K562 (cell line): ENCODE data around the gene IGFBPL1. TPM values are rescaled to one million over a fixed set of nuclear protein-coding genes. Genes with fewer than 3 reads are reported as not detected.

Experiments
- C11orf30 ChIP-seq: fragments of 450-650 bp; IDR thresholded peaks from 2 replicates; pipeline ENCODE4 v1.6.1; 2016; ENCODE audit warnings: low read depth, mild to moderate bottlenecking
- CC2D1A ChIP-seq: fragments of 450-650 bp; IDR thresholded peaks from 2 replicates; pipeline ENCODE4 v1.6.1; 2017; ENCODE audit warnings: mild to moderate bottlenecking
- MAFF ChIP-seq: IDR thresholded peaks from 2 replicates; pipeline ENCODE4 v1.6.1; 2012; ENCODE audit warnings: low read length, improper control_type of control experiment
- PTBP1 ChIP-seq: fragments of 200-400 bp; formaldehyde crosslinking; IDR thresholded peaks from 2 replicates; pipeline ENCODE4 v1.6.1; 2017; ENCODE audit warnings: low read depth, low read length
- SRF ChIP-seq, 2 experiments: fragments of 250-450, 450-650 bp in 1 of 2; sonication (Bioruptor Pico) in 1 of 2; sonication (generic) in 1 of 2; formaldehyde crosslinking; IDR thresholded peaks; 2 replicates each; pipeline versions ENCODE4 v1.5.0 to v1.5.1; 2020 to 2022; ENCODE audit warnings: mild to moderate bottlenecking in 1 of 2, missing genetic modification reagents in 1 of 2
- TRIM28 ChIP-seq: fragments of 450-650 bp; IDR thresholded peaks from 2 replicates; pipeline ENCODE4 v1.6.1; 2017
- ZBTB1 ChIP-seq: sonication (generic); formaldehyde crosslinking; IDR thresholded peaks from 2 replicates; pipeline ENCODE4 v1.8.1; 2023; ENCODE audit warnings: missing genetic modification reagents, low read depth, mild to moderate bottlenecking, borderline replicate concordance
- ZC3H8 ChIP-seq: fragments of 450-650 bp; IDR thresholded peaks from 2 replicates; pipeline ENCODE4 v1.6.1; 2017
- ZNF316 ChIP-seq: fragments of 450-650 bp; IDR thresholded peaks from 2 replicates; pipeline ENCODE4 v1.6.1; 2016
- ZNF79 ChIP-seq: fragments of 250-450 bp; sonication (Bioruptor Pico); IDR thresholded peaks from 2 replicates; pipeline ENCODE4 v1.4.0; 2020; ENCODE audit warnings: low read depth, mild to moderate bottlenecking, moderate library complexity
- polyA plus RNA-seq, 8 experiments: library from polyadenylated mRNA; depleted of rRNA in 4 of 8; stranded (reverse) in 5 of 8; unstranded in 3 of 8; fragments of >200 nt; fragmentation: Nextera tagmentation in 2 of 8; fragmentation: Illumina TruSeq in 1 of 8; extraction: Ambion mirVana in 2 of 8; extraction: Trizol in 1 of 8; gene quantifications; 2 replicates each; pipeline versions ENCODE4 v1.2.1 to v1.2.3, GENCODE V29; 2011 to 2014; ENCODE audit warnings: inconsistent platforms in 1 of 8, missing spikeins in 1 of 8
- total RNA-seq, 7 experiments: library from RNA; depleted of rRNA in 6 of 7; stranded (reverse); fragments of >200 nt in 6 of 7; fragmentation: Illumina TruSeq in 2 of 7; extraction: Trizol in 2 of 7; gene quantifications; 2 replicates each; pipeline versions ENCODE4 v1.2.1 to v1.2.3, GENCODE V29; 2011 to 2021; ENCODE audit warnings: low replicate concordance in 1 of 7
- TF ChIP-seq, protein P1 (sequence below): sonication (generic); formaldehyde crosslinking; IDR thresholded peaks from 2 replicates; pipeline ENCODE4 v1.8.0; 2023; ENCODE audit warnings: missing genetic modification reagents, mild to moderate bottlenecking, borderline replicate concordance

The IGFBPL1 gene
- total and polyA plus RNA-seq, 9 of the 15 experiments (the other 6 are each of a cell fraction or from before 2014, with no cell fraction given) = not detected

DNA sequence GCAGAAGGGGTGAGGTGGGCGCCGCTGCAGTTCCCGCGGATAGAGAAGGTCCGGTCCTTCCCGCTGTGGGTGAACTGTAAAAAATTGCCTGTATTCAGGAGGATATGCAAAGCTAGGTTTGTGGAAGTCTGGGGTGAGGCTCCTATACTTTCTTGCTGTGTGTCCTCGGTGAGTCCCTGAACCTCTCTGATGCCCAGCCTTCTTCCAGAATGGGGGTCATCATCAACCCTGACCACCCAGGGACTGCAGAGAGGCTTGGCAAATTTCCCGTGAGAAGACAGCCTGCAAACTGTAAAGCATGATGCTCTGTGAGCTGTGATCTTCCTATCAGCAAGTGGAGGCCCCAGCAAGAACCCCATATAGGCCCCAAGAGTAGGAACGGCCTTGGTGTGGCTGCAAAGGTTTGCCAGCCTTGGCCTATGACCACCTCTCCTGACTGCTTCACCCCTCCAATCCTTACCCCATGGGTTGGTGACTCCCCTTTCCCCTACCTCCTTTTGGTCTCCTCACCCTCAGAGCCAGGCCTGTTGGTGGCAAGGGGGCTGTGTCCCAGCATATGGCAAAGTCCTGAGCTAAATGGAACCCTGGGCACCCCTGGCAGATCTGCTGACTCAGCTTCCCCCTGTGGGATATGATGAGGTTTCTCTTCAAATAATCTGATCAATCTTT, 31.0 kb downstream of the IGFBPL1 start (continued):
- TF ChIP-seq ZNF79 (no peak), ZBTB1 (CRISPR knock-in tag) (peak; percentile 27; the same call in 1 of the 2 replicates), MAFF (peak; percentile 90), SRF (CRISPR knock-in tag; IDR thresholded peaks at IDR 0.05) (no peak), ZNF316 (peak; percentile 97), PTBP1 (0 out of 2 replicates have a peak, but pooled peaks have one; percentile 75), ZC3H8 (no peak), TRIM28 (no peak), C11orf30 (peak; percentile 93), CC2D1A (0 out of 2 replicates have a peak, but pooled peaks have one; percentile 19)
- TF ChIP-seq, protein P1, sequence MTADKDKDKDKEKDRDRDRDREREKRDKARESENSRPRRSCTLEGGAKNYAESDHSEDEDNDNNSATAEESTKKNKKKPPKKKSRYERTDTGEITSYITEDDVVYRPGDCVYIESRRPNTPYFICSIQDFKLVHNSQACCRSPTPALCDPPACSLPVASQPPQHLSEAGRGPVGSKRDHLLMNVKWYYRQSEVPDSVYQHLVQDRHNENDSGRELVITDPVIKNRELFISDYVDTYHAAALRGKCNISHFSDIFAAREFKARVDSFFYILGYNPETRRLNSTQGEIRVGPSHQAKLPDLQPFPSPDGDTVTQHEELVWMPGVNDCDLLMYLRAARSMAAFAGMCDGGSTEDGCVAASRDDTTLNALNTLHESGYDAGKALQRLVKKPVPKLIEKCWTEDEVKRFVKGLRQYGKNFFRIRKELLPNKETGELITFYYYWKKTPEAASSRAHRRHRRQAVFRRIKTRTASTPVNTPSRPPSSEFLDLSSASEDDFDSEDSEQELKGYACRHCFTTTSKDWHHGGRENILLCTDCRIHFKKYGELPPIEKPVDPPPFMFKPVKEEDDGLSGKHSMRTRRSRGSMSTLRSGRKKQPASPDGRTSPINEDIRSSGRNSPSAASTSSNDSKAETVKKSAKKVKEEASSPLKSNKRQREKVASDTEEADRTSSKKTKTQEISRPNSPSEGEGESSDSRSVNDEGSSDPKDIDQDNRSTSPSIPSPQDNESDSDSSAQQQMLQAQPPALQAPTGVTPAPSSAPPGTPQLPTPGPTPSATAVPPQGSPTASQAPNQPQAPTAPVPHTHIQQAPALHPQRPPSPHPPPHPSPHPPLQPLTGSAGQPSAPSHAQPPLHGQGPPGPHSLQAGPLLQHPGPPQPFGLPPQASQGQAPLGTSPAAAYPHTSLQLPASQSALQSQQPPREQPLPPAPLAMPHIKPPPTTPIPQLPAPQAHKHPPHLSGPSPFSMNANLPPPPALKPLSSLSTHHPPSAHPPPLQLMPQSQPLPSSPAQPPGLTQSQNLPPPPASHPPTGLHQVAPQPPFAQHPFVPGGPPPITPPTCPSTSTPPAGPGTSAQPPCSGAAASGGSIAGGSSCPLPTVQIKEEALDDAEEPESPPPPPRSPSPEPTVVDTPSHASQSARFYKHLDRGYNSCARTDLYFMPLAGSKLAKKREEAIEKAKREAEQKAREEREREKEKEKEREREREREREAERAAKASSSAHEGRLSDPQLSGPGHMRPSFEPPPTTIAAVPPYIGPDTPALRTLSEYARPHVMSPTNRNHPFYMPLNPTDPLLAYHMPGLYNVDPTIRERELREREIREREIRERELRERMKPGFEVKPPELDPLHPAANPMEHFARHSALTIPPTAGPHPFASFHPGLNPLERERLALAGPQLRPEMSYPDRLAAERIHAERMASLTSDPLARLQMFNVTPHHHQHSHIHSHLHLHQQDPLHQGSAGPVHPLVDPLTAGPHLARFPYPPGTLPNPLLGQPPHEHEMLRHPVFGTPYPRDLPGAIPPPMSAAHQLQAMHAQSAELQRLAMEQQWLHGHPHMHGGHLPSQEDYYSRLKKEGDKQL = 0 out of 2 replicates have a peak, but pooled peaks have one; percentile 47
